PC-3 (cell line): Measurements from ENCODE around the gene NDC1.

Experiments used
- CTCF ChIP-seq: fragments of 300-600 bp; sonication (generic); conservative IDR thresholded peaks from 2 replicates; pipeline ENCODE4 v1.5.1; 2017; ENCODE audit warnings: antibody characterized with exemption, low read depth, mild to moderate bottlenecking, low read length
- EZH2 ChIP-seq: fragments of 300-600 bp; sonication (generic); IDR thresholded peaks from one replicate; pipeline ENCODE4 v1.6.1; 2017; ENCODE audit warnings: antibody characterized with exemption, mild to moderate bottlenecking, low read length; ENCODE audit not compliant: unreplicated experiment

DNA sequence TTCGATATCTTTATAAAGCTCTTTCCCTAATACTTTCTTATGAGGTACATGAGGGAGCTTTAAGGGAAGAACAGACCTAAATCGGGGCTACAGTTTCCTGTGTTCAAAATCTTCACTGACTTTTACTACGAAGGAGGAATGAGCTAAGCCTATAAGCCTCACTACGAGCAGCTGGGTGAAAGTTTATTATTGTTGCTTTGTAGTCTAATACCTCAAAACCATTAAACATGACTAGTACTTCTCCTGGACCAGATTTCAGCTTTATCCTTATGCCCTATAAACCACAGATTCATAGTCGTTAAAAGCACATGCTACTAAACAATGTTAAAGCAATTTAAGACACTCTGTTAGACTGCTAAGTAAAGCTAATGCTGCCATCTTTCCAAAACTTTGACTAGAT lies 30.2 kb downstream of the NDC1 start:
- TF ChIP-seq EZH2: no peak
- no peak for TF ChIP-seq CTCF
